HG03378 (cell line): Measurements from ENCODE around the gene LAMB4.

ENCODE experiments used
- ATAC-seq: cut with Tn5 transposase; IDR thresholded peaks from one replicate; pipeline ENCODE4 v1.9.1; 2021; ENCODE audit warnings: mild to moderate bottlenecking, moderate library complexity; ENCODE audit not compliant: unreplicated experiment

The LAMB4 gene, protein sequence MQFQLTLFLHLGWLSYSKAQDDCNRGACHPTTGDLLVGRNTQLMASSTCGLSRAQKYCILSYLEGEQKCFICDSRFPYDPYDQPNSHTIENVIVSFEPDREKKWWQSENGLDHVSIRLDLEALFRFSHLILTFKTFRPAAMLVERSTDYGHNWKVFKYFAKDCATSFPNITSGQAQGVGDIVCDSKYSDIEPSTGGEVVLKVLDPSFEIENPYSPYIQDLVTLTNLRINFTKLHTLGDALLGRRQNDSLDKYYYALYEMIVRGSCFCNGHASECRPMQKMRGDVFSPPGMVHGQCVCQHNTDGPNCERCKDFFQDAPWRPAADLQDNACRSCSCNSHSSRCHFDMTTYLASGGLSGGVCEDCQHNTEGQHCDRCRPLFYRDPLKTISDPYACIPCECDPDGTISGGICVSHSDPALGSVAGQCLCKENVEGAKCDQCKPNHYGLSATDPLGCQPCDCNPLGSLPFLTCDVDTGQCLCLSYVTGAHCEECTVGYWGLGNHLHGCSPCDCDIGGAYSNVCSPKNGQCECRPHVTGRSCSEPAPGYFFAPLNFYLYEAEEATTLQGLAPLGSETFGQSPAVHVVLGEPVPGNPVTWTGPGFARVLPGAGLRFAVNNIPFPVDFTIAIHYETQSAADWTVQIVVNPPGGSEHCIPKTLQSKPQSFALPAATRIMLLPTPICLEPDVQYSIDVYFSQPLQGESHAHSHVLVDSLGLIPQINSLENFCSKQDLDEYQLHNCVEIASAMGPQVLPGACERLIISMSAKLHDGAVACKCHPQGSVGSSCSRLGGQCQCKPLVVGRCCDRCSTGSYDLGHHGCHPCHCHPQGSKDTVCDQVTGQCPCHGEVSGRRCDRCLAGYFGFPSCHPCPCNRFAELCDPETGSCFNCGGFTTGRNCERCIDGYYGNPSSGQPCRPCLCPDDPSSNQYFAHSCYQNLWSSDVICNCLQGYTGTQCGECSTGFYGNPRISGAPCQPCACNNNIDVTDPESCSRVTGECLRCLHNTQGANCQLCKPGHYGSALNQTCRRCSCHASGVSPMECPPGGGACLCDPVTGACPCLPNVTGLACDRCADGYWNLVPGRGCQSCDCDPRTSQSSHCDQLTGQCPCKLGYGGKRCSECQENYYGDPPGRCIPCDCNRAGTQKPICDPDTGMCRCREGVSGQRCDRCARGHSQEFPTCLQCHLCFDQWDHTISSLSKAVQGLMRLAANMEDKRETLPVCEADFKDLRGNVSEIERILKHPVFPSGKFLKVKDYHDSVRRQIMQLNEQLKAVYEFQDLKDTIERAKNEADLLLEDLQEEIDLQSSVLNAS (N-terminal part only)

DNA sequence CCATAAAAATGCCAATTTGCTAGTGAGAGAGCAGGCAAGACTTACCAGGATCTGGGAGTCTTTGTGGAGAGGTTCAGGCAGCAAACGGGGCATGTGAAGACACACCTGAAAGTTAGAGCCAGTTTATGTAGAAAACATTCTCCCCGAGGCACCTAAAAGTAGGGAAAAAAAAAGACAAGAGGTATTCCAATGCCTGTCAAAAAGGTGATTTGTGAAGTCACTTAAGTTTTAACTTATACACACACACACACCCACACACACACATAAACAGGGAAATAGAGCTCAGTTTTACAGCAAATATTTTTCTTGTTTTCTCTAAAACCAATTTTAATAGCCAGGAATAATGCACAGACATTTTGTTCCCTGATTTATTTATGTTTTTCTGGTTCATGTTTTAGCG lies at the start of gene LAMB4:
Gene LAMB4 (minus strand): TSS at position 101 of the 400 bp plus-strand sequence. CDS start 7,197 bp downstream, outside the sequence.
- no peak for ATAC-seq

DNA sequence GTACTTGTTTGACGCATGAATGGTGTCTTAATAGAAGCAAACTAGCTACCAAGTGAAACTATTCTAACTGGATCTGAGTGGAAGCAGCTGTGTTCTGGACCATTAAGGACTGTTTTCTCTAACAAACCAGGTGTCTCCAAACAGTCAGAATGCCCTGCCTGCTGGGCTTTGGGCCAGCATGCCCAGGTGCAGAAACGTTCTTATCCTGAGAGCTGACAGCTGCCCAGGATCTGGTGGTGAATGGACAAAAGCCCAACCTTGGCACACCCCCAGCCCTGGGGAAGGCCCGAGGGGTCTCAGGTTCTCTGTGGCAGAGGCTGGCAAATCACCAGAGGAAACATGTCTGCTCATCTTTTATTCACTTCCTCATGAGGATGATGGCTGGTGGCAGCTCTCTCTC lies 48.2 kb upstream of the LAMB4 start:
- no peak for ATAC-seq

GRCh38 chr7:108171164-108171563 lies 41.0 kb upstream of the LAMB4 start:
- ATAC-seq: no peak

GRCh38 chr7:108170251-108170650 lies 40.1 kb upstream of the LAMB4 start:
- ATAC-seq: no peak

GRCh38 chr7:108167460-108167859 lies 37.3 kb upstream of the LAMB4 start:
- no peak for ATAC-seq

DNA sequence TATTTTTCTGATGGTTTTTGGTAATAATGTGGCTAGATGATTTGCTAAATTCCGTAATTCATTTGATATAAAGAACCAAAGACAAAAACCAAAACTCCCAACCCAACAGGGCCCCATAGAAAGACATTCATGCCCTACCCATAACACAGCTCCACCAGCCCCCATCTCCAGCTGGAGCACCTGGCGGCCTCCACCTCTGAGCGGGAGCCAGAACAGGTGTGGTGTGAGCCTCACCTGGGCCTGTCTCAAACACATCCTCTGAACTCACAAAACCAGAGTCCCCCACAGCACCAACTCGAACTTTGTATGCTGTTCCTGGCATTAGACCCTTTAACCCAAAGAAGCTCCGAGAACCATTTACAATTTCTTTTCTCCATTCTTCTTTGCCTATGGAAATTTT lies 36.5 kb upstream of the LAMB4 start:
- no peak for ATAC-seq

DNA sequence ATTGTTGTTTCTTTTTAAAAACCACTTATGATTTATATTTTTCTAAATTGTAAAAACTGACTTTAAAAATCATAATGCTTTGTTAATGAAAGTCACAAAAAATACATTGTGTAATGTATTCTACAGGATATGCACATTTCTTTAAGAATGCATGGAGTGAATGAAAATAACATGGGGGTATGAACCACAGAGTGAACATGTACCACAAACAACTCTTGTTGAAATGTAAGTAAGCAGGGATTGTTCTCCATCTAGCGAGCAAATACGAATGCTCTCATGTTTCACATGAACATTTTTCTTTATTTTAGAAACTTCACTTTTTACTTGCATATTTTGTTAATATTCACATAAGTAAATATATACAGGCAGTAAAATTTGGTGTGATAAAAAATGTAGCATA lies 35.6 kb upstream of the LAMB4 start:
- ATAC-seq: no peak

DNA sequence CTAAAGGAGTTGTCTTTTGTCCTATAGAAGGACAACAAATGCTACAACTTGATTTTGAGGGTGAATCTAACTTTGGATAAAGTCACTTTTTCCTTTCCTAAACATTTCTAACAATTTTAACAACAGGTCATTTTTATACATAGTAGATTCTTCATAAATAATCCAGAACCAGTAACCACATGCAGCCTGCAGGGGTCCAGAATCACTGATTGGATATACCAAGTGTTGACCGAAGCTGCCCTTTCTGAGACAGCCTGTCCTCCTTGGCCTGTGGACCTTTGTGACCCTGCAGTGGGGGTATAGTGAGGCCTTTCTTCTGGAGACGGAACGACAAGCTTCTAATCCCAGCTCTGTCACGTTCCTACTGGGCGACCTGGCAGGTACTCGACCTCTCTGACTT lies 34.8 kb upstream of the LAMB4 start:
- ATAC-seq: no peak

DNA sequence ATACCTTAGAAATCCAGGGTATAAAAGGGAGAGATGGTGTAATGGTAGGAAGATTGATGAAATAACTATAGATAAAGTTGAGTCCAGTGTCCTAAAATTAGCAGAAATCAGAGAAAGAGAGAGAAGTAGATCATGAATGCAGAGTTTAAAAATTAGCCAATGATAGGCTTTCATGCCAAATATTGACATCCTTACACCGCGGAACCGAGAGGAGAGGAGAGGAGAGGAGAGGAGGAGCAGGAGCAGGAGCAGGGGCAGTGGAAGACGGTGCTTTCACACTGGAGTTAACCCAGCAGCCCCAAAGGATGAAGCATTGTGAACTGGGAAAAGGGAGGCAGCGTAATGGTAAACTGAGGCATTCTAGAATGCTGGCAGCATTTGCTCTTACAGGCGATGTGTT lies 34.2 kb upstream of the LAMB4 start:
- no peak for ATAC-seq

- no peak for ATAC-seq
Observed at GRCh38 chr7:108158776-108159175, 28.6 kb upstream of the LAMB4 start.

- no peak for ATAC-seq
Observed at GRCh38 chr7:108157606-108158335, 27.6 kb upstream of the LAMB4 start.

- no peak for ATAC-seq
Observed at GRCh38 chr7:108156897-108157605, 26.9 kb upstream of the LAMB4 start.

GRCh38 chr7:108152198-108152597 lies 22.0 kb upstream of the LAMB4 start:
- no peak for ATAC-seq

- ATAC-seq: no peak
Observed at GRCh38 chr7:108149908-108150307, 19.7 kb upstream of the LAMB4 start.

- ATAC-seq: no peak
Observed at GRCh38 chr7:108149119-108149518, 19.0 kb upstream of the LAMB4 start.

DNA sequence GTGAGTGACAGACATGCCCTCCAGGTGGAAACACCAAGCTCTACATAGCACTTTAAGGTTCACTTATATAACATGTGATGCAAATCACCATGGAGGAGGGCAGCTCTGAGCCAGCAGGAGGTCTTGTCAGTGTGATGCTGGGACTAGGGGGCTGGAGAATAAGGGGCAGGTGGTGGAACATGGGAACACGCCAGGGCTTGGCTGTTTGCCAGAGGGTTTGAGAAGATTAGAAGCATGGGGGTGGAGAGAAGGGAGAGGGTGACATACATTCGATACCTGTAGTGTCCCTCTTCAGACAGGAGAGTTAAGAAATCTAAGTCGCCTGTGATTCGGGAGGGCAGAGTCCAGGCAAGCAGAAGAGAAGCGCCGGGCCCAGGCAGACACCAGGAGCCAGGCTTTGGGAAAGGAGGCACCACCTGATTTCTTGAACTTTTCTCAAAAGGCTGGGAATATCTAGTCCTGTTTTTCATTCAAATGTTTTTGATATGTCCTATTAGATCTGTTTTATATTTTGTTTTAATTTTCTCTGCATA lies 16.9 kb upstream of the LAMB4 start:
- ATAC-seq: no peak

GRCh38 chr7:108146070-108146842 lies 16.1 kb upstream of the LAMB4 start:
- no peak for ATAC-seq

- ATAC-seq: no peak
Observed at GRCh38 chr7:108145401-108145800, 15.2 kb upstream of the LAMB4 start.

DNA sequence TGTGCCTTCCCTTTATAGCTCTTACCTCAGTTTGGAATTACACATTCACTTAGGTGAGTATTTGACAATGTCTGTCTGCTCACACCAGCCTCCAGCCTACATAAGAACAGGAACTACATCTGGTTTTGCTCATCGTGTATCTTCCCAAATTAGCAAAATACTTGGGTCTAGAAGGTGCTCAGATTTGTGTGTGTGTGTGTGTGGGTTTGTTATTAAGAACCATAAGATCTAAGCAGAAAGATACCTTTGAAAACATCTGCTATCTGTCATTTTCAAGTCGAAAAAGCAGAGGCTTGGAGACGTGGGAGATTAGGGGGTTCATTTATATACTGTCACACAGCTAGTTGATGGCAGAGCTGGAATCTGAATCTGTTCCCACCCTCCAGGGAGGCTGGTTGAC lies 14.8 kb upstream of the LAMB4 start:
- no peak for ATAC-seq
